H1 (cell line): ENCODE results near the gene KCTD2. TPM values are rescaled to one million over a fixed set of nuclear protein-coding genes. Genes with fewer than 3 reads are reported as not detected.

Experiments
- CTCF ChIA-PET: fragments of 300-600 bp; sonication (Branson Sonifier 250); formaldehyde crosslinking; loops from one replicate; lab custom pipeline; 2021; ENCODE audit not compliant: partially characterized antibody; lab: Charles Lee
- POLR2A ChIA-PET: fragments of 300-600 bp; sonication (Branson Sonifier 250); formaldehyde crosslinking; loops from one replicate; lab custom pipeline; 2021; ENCODE audit warnings: inconsistent platforms; ENCODE audit not compliant: partially characterized antibody; lab: Charles Lee
- DNase-seq, 2 experiments: peaks; one replicate each; pipeline versions ENCODE4 v3.0.0 to v3.0.0-alpha.2; 2010 to 2022; ENCODE audit warnings: low spot score in 2 of 2, low read depth in 1 of 2, mixed read lengths in 1 of 2
- FAIRE-seq: peaks from 2 replicates; lab custom pipeline; 2011; peaks lifted over from hg19 to GRCh38; lab: Jason Lieb, UNC
- H2AFZ ChIP-seq: 2 replicates; pipeline ENCODE4 v1.8.1; 2012; ENCODE audit warnings: low read length, inconsistent platforms
- H2AK5ac ChIP-seq: 2 replicates; pipeline ENCODE4 v1.6.1; 2013; ENCODE audit warnings: low read depth, low read length
- H2BK120ac ChIP-seq: replicated peaks from 2 replicates; pipeline ENCODE3; 2013; ENCODE audit warnings: low read depth, low read length, inconsistent platforms
- H2BK12ac ChIP-seq: 2 replicates; pipeline ENCODE4 v1.6.1; 2013; ENCODE audit warnings: low read depth, low read length
- H2BK15ac ChIP-seq: 2 replicates; pipeline ENCODE4 v1.6.1; 2013; ENCODE audit warnings: low read length
- H2BK20ac ChIP-seq: 2 replicates; pipeline ENCODE4 v1.6.1; 2013; ENCODE audit warnings: low read length
- H2BK5ac ChIP-seq: 2 replicates; pipeline ENCODE4 v1.6.1; 2013; ENCODE audit warnings: low read depth, low read length
- H3K14ac ChIP-seq: 2 replicates; pipeline ENCODE4 v1.6.1; 2013; ENCODE audit warnings: inconsistent platforms; ENCODE audit not compliant: insufficient read length
- H3K18ac ChIP-seq: 2 replicates; pipeline ENCODE4 v1.6.1; 2013; ENCODE audit warnings: low read length; ENCODE audit errors: extremely low read depth
- H3K23ac ChIP-seq: 2 replicates; pipeline ENCODE4 v1.6.1; 2013; ENCODE audit warnings: inconsistent platforms; ENCODE audit not compliant: insufficient read length
- H3K23me2 ChIP-seq: 2 replicates; pipeline ENCODE4 v1.6.1; 2013; ENCODE audit warnings: low read depth, low read length
- H3K27ac ChIP-seq: 2 replicates; pipeline ENCODE4 v1.6.1; 2011; ENCODE audit warnings: low read depth, low read length, inconsistent platforms
- H3K27me3 ChIP-seq, 4 experiments: replicated peaks in 1 of 4; 1 replicate in 1 of 4; 2 replicates in 3 of 4; pipeline versions ENCODE4 v1.6.1 to v1.8.1; 2011 to 2013; ENCODE audit warnings: low read length in 3 of 4, mild to moderate bottlenecking in 3 of 4, inconsistent platforms in 2 of 4, mixed read lengths in 2 of 4, moderate library complexity in 1 of 4; ENCODE audit not compliant: control insufficient read depth in 3 of 4, insufficient read depth in 3 of 4; ENCODE audit errors: extremely low read depth in 1 of 4
- H3K36me3 ChIP-seq, 4 experiments: 2 replicates each; pipeline versions ENCODE4 v1.6.1 to v1.8.1; 2011 to 2013; ENCODE audit warnings: mild to moderate bottlenecking in 4 of 4, low read length in 3 of 4, moderate library complexity in 2 of 4, control low read depth in 1 of 4, inconsistent platforms in 1 of 4; ENCODE audit not compliant: insufficient read depth in 4 of 4, control insufficient read depth in 2 of 4
- H3K4ac ChIP-seq: replicated peaks from 2 replicates; pipeline ENCODE3; 2013; ENCODE audit warnings: low read length, low read depth, mixed read lengths, inconsistent platforms; ENCODE audit not compliant: insufficient read length
- H3K4me1 ChIP-seq, 4 experiments: replicated peaks in 1 of 4; 1 replicate in 1 of 4; 2 replicates in 3 of 4; pipeline versions ENCODE4 v1.6.1 to v1.8.1; 2011 to 2013; ENCODE audit warnings: low read length in 3 of 4, inconsistent platforms in 2 of 4, mixed read lengths in 1 of 4; ENCODE audit not compliant: insufficient read depth in 4 of 4, control insufficient read depth in 3 of 4
- H3K4me2 ChIP-seq, 2 experiments: 2 replicates each; pipeline versions ENCODE4 v1.6.1 to v1.8.1; 2011 to 2013; ENCODE audit warnings: low read depth in 2 of 2, low read length in 2 of 2, control low read depth in 1 of 2, inconsistent platforms in 1 of 2, mild to moderate bottlenecking in 1 of 2; ENCODE audit not compliant: insufficient read depth in 1 of 2
- H3K4me3 ChIP-seq, 4 experiments: fragments of 200-600, 300-600 bp in 1 of 4; sonication (generic), shearing (Covaris generic), sonication (Bioruptor Twin) in 1 of 4; 2 replicates each; pipeline versions ENCODE4 v1.5.1 to v1.8.1; 2011 to 2016; ENCODE audit warnings: low read length in 4 of 4, low read depth in 3 of 4, control low read depth in 2 of 4, inconsistent platforms in 2 of 4, mild to moderate bottlenecking in 2 of 4, mixed read lengths in 1 of 4, moderate library complexity in 1 of 4; ENCODE audit not compliant: insufficient read depth in 2 of 4; ENCODE audit errors: extremely low read depth in 1 of 4
- H3K56ac ChIP-seq: replicated peaks from 2 replicates; pipeline ENCODE3; 2013; ENCODE audit warnings: low read depth, mild to moderate bottlenecking, mixed read lengths, low read length, inconsistent platforms; ENCODE audit not compliant: insufficient read length
- H3K79me1 ChIP-seq: 2 replicates; pipeline ENCODE4 v1.6.1; 2013; ENCODE audit warnings: low read depth, low read length, control low read depth
- H3K79me2 ChIP-seq, 2 experiments: 2 replicates each; pipeline versions ENCODE4 v1.6.1 to v1.8.1; 2012 to 2013; ENCODE audit warnings: low read length in 2 of 2, mild to moderate bottlenecking in 2 of 2, inconsistent platforms in 1 of 2; ENCODE audit not compliant: insufficient read depth in 2 of 2, control insufficient read depth in 1 of 2
- H3K9ac ChIP-seq, 4 experiments: replicated peaks in 1 of 4; 1 replicate in 1 of 4; 2 replicates in 3 of 4; pipeline versions ENCODE4 v1.6.1 to v1.8.1; 2011 to 2013; ENCODE audit warnings: low read depth in 3 of 4, low read length in 3 of 4, control low read depth in 2 of 4, mild to moderate bottlenecking in 2 of 4, moderate library complexity in 2 of 4, inconsistent platforms in 1 of 4; ENCODE audit errors: extremely low read depth in 1 of 4
- H3K9me3 ChIP-seq, 2 experiments: 2 replicates each; pipeline versions ENCODE4 v1.6.1 to v1.8.1; 2012 to 2013; ENCODE audit warnings: mild to moderate bottlenecking in 2 of 2, moderate library complexity in 2 of 2, control low read depth in 1 of 2, inconsistent platforms in 1 of 2, low read depth in 1 of 2, low read length in 1 of 2, mixed read lengths in 1 of 2; ENCODE audit not compliant: insufficient read depth in 2 of 2
- H4K20me1 ChIP-seq, 2 experiments: replicated peaks in 1 of 2; 2 replicates each; pipeline versions ENCODE3 to v1.8.1; 2011 to 2013; ENCODE audit warnings: inconsistent platforms in 2 of 2, low read length in 2 of 2, mild to moderate bottlenecking in 1 of 2; ENCODE audit not compliant: insufficient read depth in 2 of 2, control insufficient read depth in 1 of 2
- H4K5ac ChIP-seq: 2 replicates; pipeline ENCODE4 v1.6.1; 2013; ENCODE audit warnings: low read length, low read depth, mixed read lengths, inconsistent platforms; ENCODE audit not compliant: insufficient read length
- H4K8ac ChIP-seq: 2 replicates; pipeline ENCODE4 v1.8.0; 2013; ENCODE audit warnings: mild to moderate bottlenecking, moderate library complexity, low read length, inconsistent platforms; ENCODE audit not compliant: insufficient read depth; ENCODE audit errors: extremely low read depth
- H4K91ac ChIP-seq: replicated peaks from 2 replicates; pipeline ENCODE3; 2013; ENCODE audit warnings: low read length, mixed read lengths, inconsistent platforms; ENCODE audit not compliant: insufficient read length
- CREB1 ChIP-seq: IDR thresholded peaks from 2 replicates; pipeline ENCODE4 v1.6.1; 2012; ENCODE audit warnings: inconsistent platforms
- HDAC2 ChIP-seq, 2 experiments: fragments of 300-600 bp in 1 of 2; sonication (generic) in 1 of 2; IDR thresholded peaks; 2 replicates each; pipeline ENCODE4 v1.6.1; 2011 to 2012; ENCODE audit warnings: low read depth in 2 of 2, low read length in 2 of 2, mild to moderate bottlenecking in 2 of 2, moderate library complexity in 2 of 2, borderline replicate concordance in 1 of 2, inconsistent platforms in 1 of 2
- HDAC6 ChIP-seq: IDR thresholded peaks from one replicate; pipeline ENCODE4 v1.7.1; 2012; ENCODE audit warnings: low read depth, mild to moderate bottlenecking, inconsistent platforms, low read length, moderate library complexity
- KDM4A ChIP-seq: IDR thresholded peaks from one replicate; pipeline ENCODE4 v1.7.1; 2012; ENCODE audit warnings: low read depth, mild to moderate bottlenecking, moderate library complexity, low read length, inconsistent platforms; ENCODE audit not compliant: severe bottlenecking
- NRF1 ChIP-seq: IDR thresholded peaks from 2 replicates; pipeline ENCODE4 v1.6.1; 2011; ENCODE audit warnings: mild to moderate bottlenecking, low read depth, low read length, improper control_type of control experiment
- PHF8 ChIP-seq: fragments of 200-600 bp; sonication (generic); conservative IDR thresholded peaks from 2 replicates; pipeline ENCODE4 v1.7.1; 2012; ENCODE audit warnings: low read depth, mild to moderate bottlenecking, inconsistent platforms, low read length, moderate library complexity
- RAD21 ChIP-seq, 2 experiments: IDR thresholded peaks in 1 of 2; conservative IDR thresholded peaks in 1 of 2; 2 replicates each; pipeline ENCODE4 v1.6.1; 2011; ENCODE audit warnings: low read depth in 2 of 2, low read length in 2 of 2, improper control_type of control experiment in 1 of 2, inconsistent platforms in 1 of 2, mild to moderate bottlenecking in 1 of 2, moderate library complexity in 1 of 2
- RFX5 ChIP-seq: IDR thresholded peaks from 2 replicates; pipeline ENCODE4 v1.6.1; 2011; ENCODE audit warnings: low read depth, low read length, improper control_type of control experiment, borderline replicate concordance
- SIN3A ChIP-seq, 2 experiments: IDR thresholded peaks in 1 of 2; conservative IDR thresholded peaks in 1 of 2; 2 replicates each; pipeline ENCODE4 v1.6.1; 2011 to 2012; ENCODE audit warnings: low read length in 2 of 2, improper control_type of control experiment in 1 of 2, low read depth in 1 of 2, mild to moderate bottlenecking in 1 of 2
- WGBS, 2 experiments: shearing (Covaris generic) in 1 of 2; methylation state at CpG; one replicate each; pipeline versions ENCODE4 v1.1.6 to v1.1.7; 2013 to 2015; ENCODE audit warnings: low lambda C conversion rate in 2 of 2, mixed read lengths in 2 of 2, inconsistent platforms in 1 of 2, low coverage in 1 of 2, missing lambda C conversion rate in 1 of 2; ENCODE audit not compliant: insufficient replicate concordance in 2 of 2, insufficient coverage in 1 of 2, insufficient read length in 1 of 2; ENCODE audit errors: extremely low coverage in 1 of 2, missing lambda C conversion rate in 1 of 2; 5-methylcytosine and 5-hydroxymethylcytosine counted together
- polyA plus RNA-seq, 7 experiments: library from polyadenylated mRNA; depleted of rRNA in 3 of 7; stranded (reverse) in 5 of 7; unstranded in 2 of 7; fragments of >200 nt in 5 of 7; fragments of 200-250 nt in 2 of 7; gene quantifications; 1 replicate in 5 of 7; 2 replicates in 1 of 7; 4 replicates in 1 of 7; pipeline versions ENCODE4 v1.2.1 to v1.2.3, GENCODE V29; 2011 to 2013; ENCODE audit warnings: missing spikeins in 2 of 7, mixed read lengths in 2 of 7
- total RNA-seq: library from RNA; stranded (reverse); fragmentation: NEBNext Ultra II Directional; extraction: Animal tissue kit (Norgen Biotek cat#: 25700); gene quantifications from 2 replicates; pipeline ENCODE4 v1.2.1, GENCODE V29; 2021

Gene KCTD2
- total and polyA plus RNA-seq, 2 of the 8 experiments (the other 6 are each of a cell fraction or from before 2014, with no cell fraction given): 33.7 to 36.8 TPM

DNA sequence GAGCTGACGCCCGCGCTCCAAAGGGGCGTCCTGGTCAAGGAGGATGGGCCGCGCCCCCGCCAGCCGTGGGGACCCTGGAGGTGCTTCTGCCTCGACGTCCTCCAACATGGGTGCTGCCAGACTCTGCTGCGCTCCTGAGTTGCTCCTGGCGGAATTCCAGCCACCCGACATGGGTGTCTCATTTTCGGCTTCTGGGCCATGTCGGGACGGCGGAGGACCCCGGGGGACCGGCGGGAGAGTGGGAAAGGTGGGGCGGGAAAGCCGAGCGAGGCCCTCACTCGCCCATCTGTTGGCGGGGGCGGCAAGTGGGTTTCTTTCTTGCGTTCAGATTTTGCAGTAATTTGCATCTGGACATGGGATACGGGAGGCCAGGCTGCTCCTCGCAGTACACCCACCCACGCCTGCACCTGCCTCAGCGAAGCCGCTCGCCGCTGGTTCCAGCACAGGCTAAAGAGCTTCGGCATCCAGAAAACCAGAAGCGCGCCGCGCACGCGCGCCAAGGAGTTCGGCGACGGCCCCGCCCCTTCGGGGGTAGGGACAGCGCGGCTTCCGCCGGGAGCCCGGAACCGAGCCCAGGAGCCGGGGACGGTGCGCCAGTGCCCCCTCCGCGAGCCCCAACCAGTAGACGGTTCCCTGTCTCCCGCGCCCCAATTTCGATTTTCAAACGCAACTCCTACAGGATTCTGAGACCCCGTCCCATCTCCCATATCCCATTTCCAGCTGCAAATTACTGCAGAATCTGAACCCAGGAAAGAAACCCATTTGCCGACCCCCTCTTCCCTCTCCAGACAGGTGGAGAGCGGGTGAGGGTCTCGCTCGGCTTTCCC, 62.6 kb downstream of the KCTD2 start, which contains the start of gene ARMC7:
Gene ARMC7 (plus strand): TSS at position 563 of the 827 bp plus-strand sequence. CDS start 320 bp downstream, outside the sequence.
- Histone ChIP-seq H3K9ac (peak within 1 kb of the TSS; percentile 25 to 71 (median 30)), H2BK5ac (no peak within 1 kb of the TSS), H4K91ac (peak within 1 kb of the TSS; percentile 6), H4K5ac (peak within 1 kb of the TSS; percentile 81), H3K56ac (peak within 1 kb of the TSS; percentile 70), H3K9me3 (no peaks in the 10 kb centered on the region), H3K36me3 (no peaks in the 10 kb centered on the region), H3K4me2 (peak within 1 kb of the TSS; percentile 82 to 98), H4K8ac (peak within 1 kb of the TSS; percentile 71; the same call in 1 of the 2 replicates), H2BK12ac (no peak within 1 kb of the TSS), H3K79me2 (0 out of 4 replicates have a peak, but pooled peaks cover 0 to 3% of the 10 kb centered on the region in 2 experiments), H3K14ac (no peak within 1 kb of the TSS), H4K20me1 (no peaks in the 10 kb centered on the region), H2AK5ac (no peak within 1 kb of the TSS), H3K23me2 (peaks cover 12% of the 10 kb centered on the region; the same call in 1 of the 2 replicates), H2AFZ (peak within 1 kb of the TSS; percentile 56), H2BK20ac (no peak within 1 kb of the TSS), H3K27ac (no peak within 1 kb of the TSS; the same call in 1 of the 2 replicates), H2BK120ac (no peak within 1 kb of the TSS), H3K18ac (peak within 1 kb of the TSS; percentile 78; the same call in 1 of the 2 replicates), H3K79me1 (peaks cover 5% of the 10 kb centered on the region; the same call in 1 of the 2 replicates), H2BK15ac (no peak within 1 kb of the TSS), H3K4ac (peak within 1 kb of the TSS; percentile 79), H3K23ac (no peak within 1 kb of the TSS), H3K4me3 (peak within 1 kb of the TSS; percentile 49 to 78 (median 75)), H3K4me1 (peaks cover 0 to 2% (median under 1%) of the 10 kb centered on the region in 4 experiments; a peak in 3 of 7 replicates), H3K27me3 (no peaks in the 10 kb centered on the region)
- CTCF ChIA-PET: interaction anchor here (0.6 to 9.6 kb wide), 9 partner anchors 17 to 331 kb away, joined by 3 to 239 read pairs (median 3); partner anchors contain the start of gene NT5C
- WGBS, 2 experiments: 2% methylated on average over 51 of the region's 68 CpGs; no CpG with 5 or more reads in 1 of the 2 experiments
- DNase-seq (peak in 1 of 2 experiments; percentile 97), FAIRE-seq (no peak)
- POLR2A ChIA-PET: interaction anchor here (0.6 to 1.8 kb wide), 17 partner anchors 8 to 152 kb away, joined by 3 to 8 read pairs (median 4); partner anchors contain the start of genes GGA3, JPT1 and MRPS7
- TF ChIP-seq PHF8 (peak; percentile 45; the same call in 1 of the 2 replicates), HDAC6 (no peak), NRF1 (peak; percentile 84), SIN3A (conservative IDR thresholded peaks at IDR 0.05 in 1 of 2, IDR thresholded peaks at IDR 0.05 in 1 of 2; ENCODE audit: low read depth in 1 of 2, low read length in 2 of 2) (0 out of 4 replicates have a peak, but pooled peaks of 1 of the 2 experiments have one; percentile 8), RAD21 (IDR thresholded peaks at IDR 0.05 in 1 of 2, conservative IDR thresholded peaks at IDR 0.05 in 1 of 2; ENCODE audit: low read depth in 2 of 2, low read length in 2 of 2) (no peak; a peak in 1 of 4 replicates), RFX5 (no peak), CREB1 (no peak), KDM4A (peak; percentile 71), HDAC2 (IDR thresholded peaks at IDR 0.05; ENCODE audit: borderline replicate concordance in 1 of 2, low read depth in 2 of 2, low read length in 2 of 2) (0 out of 4 replicates have a peak, but pooled peaks of 1 of the 2 experiments have one; percentile 36)
